HEK293 (cell line): ENCODE measurements around the gene HOTAIR.

ENCODE experiments used
- FEZF1 ChIP-seq: fragments of 450-650 bp; formaldehyde crosslinking; IDR thresholded peaks from 2 replicates; pipeline ENCODE4 v1.5.1; 2016; ENCODE audit warnings: missing biosample characterization, missing genetic modification characterization
- KLF10 ChIP-seq: fragments of 450-650 bp; IDR thresholded peaks from 2 replicates; pipeline ENCODE4 v1.5.1; 2018; ENCODE audit warnings: missing biosample characterization, mild to moderate bottlenecking, missing genetic modification characterization
- KLF16 ChIP-seq: fragments of 450-650 bp; formaldehyde crosslinking; IDR thresholded peaks from 2 replicates; pipeline ENCODE4 v1.5.1; 2017; ENCODE audit warnings: missing biosample characterization, missing genetic modification characterization
- OSR2 ChIP-seq: fragments of 450-650 bp; formaldehyde crosslinking; IDR thresholded peaks from 2 replicates; pipeline ENCODE4 v1.5.1; 2016; ENCODE audit warnings: missing biosample characterization, missing genetic modification characterization
- PRDM1 ChIP-seq: fragments of 450-650 bp; formaldehyde crosslinking; IDR thresholded peaks from 2 replicates; pipeline ENCODE4; 2016; ENCODE audit warnings: missing biosample characterization, missing genetic modification characterization
- WT1 ChIP-seq: fragments of 450-650 bp; formaldehyde crosslinking; IDR thresholded peaks from 2 replicates; pipeline ENCODE4 v1.5.1; 2016; ENCODE audit warnings: missing biosample characterization, missing genetic modification characterization
- ZBTB48 ChIP-seq: fragments of 450-650 bp; formaldehyde crosslinking; IDR thresholded peaks from 2 replicates; pipeline ENCODE4 v1.5.1; 2016; ENCODE audit warnings: missing biosample characterization, missing genetic modification characterization
- ZEB2 ChIP-seq: fragments of 450-650 bp; formaldehyde crosslinking; IDR thresholded peaks from 2 replicates; pipeline ENCODE4 v1.5.1; 2016; ENCODE audit warnings: missing biosample characterization, missing genetic modification characterization
- ZNF121 ChIP-seq: fragments of 450-650 bp; formaldehyde crosslinking; IDR thresholded peaks from 2 replicates; pipeline ENCODE4 v1.5.1; 2016; ENCODE audit warnings: missing biosample characterization, missing genetic modification characterization
- ZNF140 ChIP-seq: fragments of 450-650 bp; formaldehyde crosslinking; IDR thresholded peaks from 2 replicates; pipeline ENCODE4 v1.5.1; 2016; ENCODE audit warnings: missing biosample characterization, missing genetic modification characterization
- ZNF146 ChIP-seq: fragments of 450-650 bp; formaldehyde crosslinking; IDR thresholded peaks from 2 replicates; pipeline ENCODE4 v1.5.1; 2016; ENCODE audit warnings: missing biosample characterization, missing genetic modification characterization
- ZNF169 ChIP-seq: fragments of 450-650 bp; formaldehyde crosslinking; IDR thresholded peaks from 2 replicates; pipeline ENCODE4 v1.5.1; 2016; ENCODE audit warnings: missing biosample characterization, missing genetic modification characterization
- ZNF184 ChIP-seq: fragments of 450-650 bp; IDR thresholded peaks from 2 replicates; pipeline ENCODE4 v1.5.1; 2018; ENCODE audit warnings: missing biosample characterization, mild to moderate bottlenecking, missing genetic modification characterization
- ZNF221 ChIP-seq: fragments of 450-650 bp; formaldehyde crosslinking; IDR thresholded peaks from 2 replicates; pipeline ENCODE4 v1.5.1; 2017; ENCODE audit warnings: missing biosample characterization, missing genetic modification characterization, borderline replicate concordance
- ZNF292 ChIP-seq: fragments of 450-650 bp; formaldehyde crosslinking; IDR thresholded peaks from 2 replicates; pipeline ENCODE4 v1.5.1; 2016; ENCODE audit warnings: low read depth, missing biosample characterization, missing genetic modification characterization, borderline replicate concordance
- ZNF354C ChIP-seq: fragments of 450-650 bp; formaldehyde crosslinking; IDR thresholded peaks from 2 replicates; pipeline ENCODE4 v1.5.1; 2016; ENCODE audit warnings: missing biosample characterization, missing genetic modification characterization, low read depth, borderline replicate concordance
- ZNF394 ChIP-seq: fragments of 450-650 bp; formaldehyde crosslinking; IDR thresholded peaks from 2 replicates; pipeline ENCODE4 v1.5.1; 2016; ENCODE audit warnings: missing biosample characterization, missing genetic modification characterization, mild to moderate bottlenecking, moderate library complexity, borderline replicate concordance
- ZNF514 ChIP-seq: fragments of 450-650 bp; formaldehyde crosslinking; IDR thresholded peaks from 2 replicates; pipeline ENCODE4 v1.5.1; 2016; ENCODE audit warnings: missing biosample characterization, missing genetic modification characterization
- ZNF571 ChIP-seq: fragments of 450-650 bp; formaldehyde crosslinking; IDR thresholded peaks from 2 replicates; pipeline ENCODE4 v1.5.0; 2017; ENCODE audit warnings: missing biosample characterization, missing genetic modification characterization
- ZNF623 ChIP-seq: fragments of 450-650 bp; formaldehyde crosslinking; IDR thresholded peaks from 2 replicates; pipeline ENCODE4 v1.5.1; 2016; ENCODE audit warnings: missing biosample characterization, missing genetic modification characterization
- ZNF624 ChIP-seq: fragments of 450-650 bp; formaldehyde crosslinking; IDR thresholded peaks from 2 replicates; pipeline ENCODE4 v1.5.1; 2017; ENCODE audit warnings: missing biosample characterization, missing genetic modification characterization
- ZNF629 ChIP-seq: fragments of 450-650 bp; formaldehyde crosslinking; IDR thresholded peaks from 2 replicates; pipeline ENCODE4 v1.5.1; 2017; ENCODE audit warnings: missing biosample characterization, missing genetic modification characterization
- ZNF670 ChIP-seq: fragments of 450-650 bp; formaldehyde crosslinking; IDR thresholded peaks from 2 replicates; pipeline ENCODE4 v1.5.1; 2016; ENCODE audit warnings: missing biosample characterization, missing genetic modification characterization, low read depth
- ZNF701 ChIP-seq: fragments of 450-650 bp; formaldehyde crosslinking; IDR thresholded peaks from 2 replicates; pipeline ENCODE4 v1.5.1; 2016; ENCODE audit warnings: missing biosample characterization, missing genetic modification characterization
- ZNF707 ChIP-seq: fragments of 450-650 bp; formaldehyde crosslinking; IDR thresholded peaks from 2 replicates; pipeline ENCODE4 v1.5.1; 2016; ENCODE audit warnings: missing biosample characterization, missing genetic modification characterization
- ZNF843 ChIP-seq: fragments of 450-650 bp; formaldehyde crosslinking; IDR thresholded peaks from 2 replicates; pipeline ENCODE4 v1.5.1; 2016; ENCODE audit warnings: missing biosample characterization, missing genetic modification characterization
- TF ChIP-seq, protein P1 (sequence below): fragments of 450-650 bp; formaldehyde crosslinking; IDR thresholded peaks from 2 replicates; pipeline ENCODE4 v1.5.1; 2017; ENCODE audit warnings: missing biosample characterization, missing genetic modification characterization
- TF ChIP-seq, protein P2 (sequence below): fragments of 450-650 bp; formaldehyde crosslinking; conservative IDR thresholded peaks from 2 replicates; pipeline ENCODE4 v1.5.1; 2016; ENCODE audit warnings: low read depth, missing biosample characterization, missing genetic modification characterization
- TF ChIP-seq, protein P3 (sequence below): fragments of 450-650 bp; formaldehyde crosslinking; IDR thresholded peaks from 2 replicates; pipeline ENCODE4 v1.5.1; 2017; ENCODE audit warnings: missing biosample characterization, missing genetic modification characterization
- TF ChIP-seq, protein P4 (sequence below): fragments of 450-650 bp; formaldehyde crosslinking; IDR thresholded peaks from 2 replicates; pipeline ENCODE4 v1.5.1; 2017; ENCODE audit warnings: missing biosample characterization, missing genetic modification characterization
- TF ChIP-seq, protein P5 (sequence below): fragments of 450-650 bp; formaldehyde crosslinking; IDR thresholded peaks from 2 replicates; pipeline ENCODE4 v1.5.1; 2016; ENCODE audit warnings: missing biosample characterization, missing genetic modification characterization

HOTAIR gene

DNA sequence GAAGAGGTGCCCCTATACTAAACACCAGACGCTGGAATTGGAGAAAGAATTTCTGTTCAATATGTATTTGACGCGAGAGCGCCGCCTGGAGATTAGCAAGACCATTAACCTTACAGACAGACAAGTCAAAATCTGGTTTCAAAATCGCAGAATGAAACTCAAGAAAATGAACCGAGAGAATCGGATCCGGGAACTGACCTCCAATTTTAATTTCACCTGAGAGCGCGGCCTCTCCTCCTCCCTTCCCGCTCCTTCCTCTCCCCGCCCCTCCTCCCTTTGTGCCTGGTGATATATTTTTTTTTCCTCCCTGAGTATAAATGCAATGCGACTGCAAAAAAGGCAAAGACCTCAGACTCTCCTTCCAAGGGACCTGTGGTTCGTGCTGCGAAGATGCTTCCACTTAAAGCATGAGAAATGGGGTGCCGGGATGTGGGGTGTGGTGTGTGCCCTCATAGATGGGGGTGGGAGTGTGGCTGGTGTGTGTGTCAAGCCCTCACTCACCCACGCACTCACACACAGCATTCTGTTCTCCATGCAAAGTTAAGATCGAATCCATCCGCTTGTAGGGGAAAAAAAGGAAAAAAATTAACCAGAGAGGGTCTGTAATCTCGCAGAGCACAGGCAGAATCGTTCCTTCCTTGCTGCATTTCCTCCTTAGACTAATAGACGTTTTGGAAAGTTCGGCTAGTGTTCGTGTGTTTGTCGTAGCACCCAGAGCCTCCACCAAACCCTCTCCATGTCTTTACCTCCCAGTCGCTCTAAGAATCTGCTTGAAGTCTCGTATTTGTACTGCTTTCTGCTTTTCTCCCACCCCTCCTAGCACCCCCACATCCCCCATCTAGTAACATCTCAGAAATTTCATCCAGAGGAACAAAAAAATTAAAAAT lies 14.7 kb upstream of the HOTAIR start (continued):
- TF ChIP-seq, protein P1, sequence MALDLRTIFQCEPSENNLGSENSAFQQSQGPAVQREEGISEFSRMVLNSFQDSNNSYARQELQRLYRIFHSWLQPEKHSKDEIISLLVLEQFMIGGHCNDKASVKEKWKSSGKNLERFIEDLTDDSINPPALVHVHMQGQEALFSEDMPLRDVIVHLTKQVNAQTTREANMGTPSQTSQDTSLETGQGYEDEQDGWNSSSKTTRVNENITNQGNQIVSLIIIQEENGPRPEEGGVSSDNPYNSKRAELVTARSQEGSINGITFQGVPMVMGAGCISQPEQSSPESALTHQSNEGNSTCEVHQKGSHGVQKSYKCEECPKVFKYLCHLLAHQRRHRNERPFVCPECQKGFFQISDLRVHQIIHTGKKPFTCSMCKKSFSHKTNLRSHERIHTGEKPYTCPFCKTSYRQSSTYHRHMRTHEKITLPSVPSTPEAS: no peak
- TF ChIP-seq FEZF1 (peak; percentile 53), ZNF169 (no peak), ZNF121 (tag by site-specific recombination) (no peak), ZNF146 (tag by site-specific recombination) (no peak), ZNF629 (tag by site-specific recombination) (peak; percentile 28; the same call in 1 of the 2 replicates), ZNF292 (tag by site-specific recombination) (no peak), ZBTB48 (tag by site-specific recombination) (peak; percentile 47; the same call in 1 of the 2 replicates), ZNF571 (tag by site-specific recombination) (no peak), ZEB2 (tag by site-specific recombination) (peak; percentile 70), ZNF184 (tag by site-specific recombination) (no peak), ZNF670 (tag by site-specific recombination) (no peak), ZNF623 (tag by site-specific recombination) (no peak), ZNF514 (tag by site-specific recombination) (no peak), ZNF140 (no peak), KLF10 (no peak), ZNF701 (no peak), WT1 (peak; percentile 77), OSR2 (no peak), ZNF221 (tag by site-specific recombination) (no peak), PRDM1 (tag by site-specific recombination) (peak; percentile 49; the same call in 1 of the 2 replicates), ZNF707 (tag by site-specific recombination) (no peak), ZNF354C (tag by site-specific recombination) (no peak), ZNF394 (tag by site-specific recombination) (0 out of 2 replicates have a peak, but pooled peaks have one; percentile 10), ZNF843 (tag by site-specific recombination) (no peak), KLF16 (no peak), ZNF624 (tag by site-specific recombination) (no peak)
- TF ChIP-seq, protein P2, sequence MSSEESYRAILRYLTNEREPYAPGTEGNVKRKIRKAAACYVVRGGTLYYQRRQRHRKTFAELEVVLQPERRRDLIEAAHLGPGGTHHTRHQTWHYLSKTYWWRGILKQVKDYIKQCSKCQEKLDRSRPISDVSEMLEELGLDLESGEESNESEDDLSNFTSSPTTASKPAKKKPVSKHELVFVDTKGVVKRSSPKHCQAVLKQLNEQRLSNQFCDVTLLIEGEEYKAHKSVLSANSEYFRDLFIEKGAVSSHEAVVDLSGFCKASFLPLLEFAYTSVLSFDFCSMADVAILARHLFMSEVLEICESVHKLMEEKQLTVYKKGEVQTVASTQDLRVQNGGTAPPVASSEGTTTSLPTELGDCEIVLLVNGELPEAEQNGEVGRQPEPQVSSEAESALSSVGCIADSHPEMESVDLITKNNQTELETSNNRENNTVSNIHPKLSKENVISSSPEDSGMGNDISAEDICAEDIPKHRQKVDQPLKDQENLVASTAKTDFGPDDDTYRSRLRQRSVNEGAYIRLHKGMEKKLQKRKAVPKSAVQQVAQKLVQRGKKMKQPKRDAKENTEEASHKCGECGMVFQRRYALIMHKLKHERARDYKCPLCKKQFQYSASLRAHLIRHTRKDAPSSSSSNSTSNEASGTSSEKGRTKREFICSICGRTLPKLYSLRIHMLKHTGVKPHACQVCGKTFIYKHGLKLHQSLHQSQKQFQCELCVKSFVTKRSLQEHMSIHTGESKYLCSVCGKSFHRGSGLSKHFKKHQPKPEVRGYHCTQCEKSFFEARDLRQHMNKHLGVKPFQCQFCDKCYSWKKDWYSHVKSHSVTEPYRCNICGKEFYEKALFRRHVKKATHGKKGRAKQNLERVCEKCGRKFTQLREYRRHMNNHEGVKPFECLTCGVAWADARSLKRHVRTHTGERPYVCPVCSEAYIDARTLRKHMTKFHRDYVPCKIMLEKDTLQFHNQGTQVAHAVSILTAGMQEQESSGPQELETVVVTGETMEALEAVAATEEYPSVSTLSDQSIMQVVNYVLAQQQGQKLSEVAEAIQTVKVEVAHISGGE: peak; percentile 85; the same call in 1 of the 2 replicates
- TF ChIP-seq, protein P3, sequence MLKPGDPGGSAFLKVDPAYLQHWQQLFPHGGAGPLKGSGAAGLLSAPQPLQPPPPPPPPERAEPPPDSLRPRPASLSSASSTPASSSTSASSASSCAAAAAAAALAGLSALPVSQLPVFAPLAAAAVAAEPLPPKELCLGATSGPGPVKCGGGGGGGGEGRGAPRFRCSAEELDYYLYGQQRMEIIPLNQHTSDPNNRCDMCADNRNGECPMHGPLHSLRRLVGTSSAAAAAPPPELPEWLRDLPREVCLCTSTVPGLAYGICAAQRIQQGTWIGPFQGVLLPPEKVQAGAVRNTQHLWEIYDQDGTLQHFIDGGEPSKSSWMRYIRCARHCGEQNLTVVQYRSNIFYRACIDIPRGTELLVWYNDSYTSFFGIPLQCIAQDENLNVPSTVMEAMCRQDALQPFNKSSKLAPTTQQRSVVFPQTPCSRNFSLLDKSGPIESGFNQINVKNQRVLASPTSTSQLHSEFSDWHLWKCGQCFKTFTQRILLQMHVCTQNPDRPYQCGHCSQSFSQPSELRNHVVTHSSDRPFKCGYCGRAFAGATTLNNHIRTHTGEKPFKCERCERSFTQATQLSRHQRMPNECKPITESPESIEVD (tag by site-specific recombination): peak; percentile 85
- TF ChIP-seq, protein P4, sequence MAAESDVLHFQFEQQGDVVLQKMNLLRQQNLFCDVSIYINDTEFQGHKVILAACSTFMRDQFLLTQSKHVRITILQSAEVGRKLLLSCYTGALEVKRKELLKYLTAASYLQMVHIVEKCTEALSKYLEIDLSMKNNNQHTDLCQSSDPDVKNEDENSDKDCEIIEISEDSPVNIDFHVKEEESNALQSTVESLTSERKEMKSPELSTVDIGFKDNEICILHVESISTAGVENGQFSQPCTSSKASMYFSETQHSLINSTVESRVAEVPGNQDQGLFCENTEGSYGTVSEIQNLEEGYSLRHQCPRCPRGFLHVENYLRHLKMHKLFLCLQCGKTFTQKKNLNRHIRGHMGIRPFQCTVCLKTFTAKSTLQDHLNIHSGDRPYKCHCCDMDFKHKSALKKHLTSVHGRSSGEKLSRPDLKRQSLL (tag by site-specific recombination): peak; percentile 71
- TF ChIP-seq, protein P5, sequence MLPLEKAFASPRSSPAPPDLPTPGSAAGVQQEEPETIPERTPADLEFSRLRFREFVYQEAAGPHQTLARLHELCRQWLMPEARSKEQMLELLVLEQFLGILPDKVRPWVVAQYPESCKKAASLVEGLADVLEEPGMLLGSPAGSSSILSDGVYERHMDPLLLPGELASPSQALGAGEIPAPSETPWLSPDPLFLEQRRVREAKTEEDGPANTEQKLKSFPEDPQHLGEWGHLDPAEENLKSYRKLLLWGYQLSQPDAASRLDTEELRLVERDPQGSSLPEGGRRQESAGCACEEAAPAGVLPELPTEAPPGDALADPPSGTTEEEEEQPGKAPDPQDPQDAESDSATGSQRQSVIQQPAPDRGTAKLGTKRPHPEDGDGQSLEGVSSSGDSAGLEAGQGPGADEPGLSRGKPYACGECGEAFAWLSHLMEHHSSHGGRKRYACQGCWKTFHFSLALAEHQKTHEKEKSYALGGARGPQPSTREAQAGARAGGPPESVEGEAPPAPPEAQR (tag by site-specific recombination): no peak
